Hindlimb muscle (tissue), 1 donor: ENCODE results near the gene RINT1. TPM values are rescaled to one million over a fixed set of nuclear protein-coding genes. Genes with fewer than 3 reads are reported as not detected.

ENCODE experiments used
- DNase-seq: peaks from one replicate; pipeline ENCODE4 v3.0.0-alpha.2; 2013
- polyA plus RNA-seq: library from polyadenylated mRNA; unstranded; fragments of 120-200 nt; gene quantifications from one replicate; pipeline ENCODE4 v1.2.1, GENCODE V29; 2013; ENCODE audit not compliant: insufficient read length

The RINT1 gene
- polyA plus RNA-seq, 1 donor: 21.5 TPM

- DNase-seq: no peak
Observed at GRCh38 chr7:105600720-105601550, 68.9 kb downstream of the RINT1 start.

- DNase-seq: no peak
Observed at GRCh38 chr7:105602325-105603305, 70.6 kb downstream of the RINT1 start.

GRCh38 chr7:105610165-105610930 lies 78.3 kb downstream of the RINT1 start:
- DNase-seq: no peak

GRCh38 chr7:105611856-105612775 lies 80.1 kb downstream of the RINT1 start:
- DNase-seq: no peak

- no peak for DNase-seq
Observed at GRCh38 chr7:105612806-105613205, 80.8 kb downstream of the RINT1 start.

GRCh38 chr7:105613611-105614330 lies 81.8 kb downstream of the RINT1 start:
- no peak for DNase-seq

GRCh38 chr7:105614341-105614840 lies 82.4 kb downstream of the RINT1 start:
- DNase-seq: no peak

Other genes starting within 250 kb of the RINT1 start
- gene SRPK2, start 143.3 kb upstream of the RINT1 start, polyA plus RNA-seq: 34.6 TPM
- gene PUS7, start 9.9 kb upstream of the RINT1 start, polyA plus RNA-seq: 12.6 TPM
- gene EFCAB10, start 49.3 kb downstream of the RINT1 start, polyA plus RNA-seq: 0.93 TPM